ENCODE measurements around the gene DNAH2.

The DNAH2 gene

GRCh38 chr17:7677388-7678067 is 40.0 kb upstream of the DNAH2 start:
- no peak overlapping the region for H3K4me3 ChIP-seq (ENCODE audit: control insufficient read depth, low read depth, low read length)
- no peak for DNase-seq (ENCODE audit: low read depth)
- TF ChIP-seq CTCF (conservative IDR thresholded peaks at IDR 0.05; ENCODE audit: control insufficient read depth, insufficient read depth, low read depth, low read length), result no peak

- DNase-seq (ENCODE audit: low read depth), result no peak
- peak overlapping the region; percentile 99 for H3K4me3 ChIP-seq (ENCODE audit: control insufficient read depth, low read depth, low read length)
- TF ChIP-seq CTCF (conservative IDR thresholded peaks at IDR 0.05; ENCODE audit: control insufficient read depth, insufficient read depth, low read depth, low read length), result no peak
Measured at GRCh38 chr17:7684851-7685532, 32.6 kb upstream of the DNAH2 start.

- peak; percentile 92 for DNase-seq (ENCODE audit: low read depth)
- TF ChIP-seq CTCF (conservative IDR thresholded peaks at IDR 0.05; ENCODE audit: control insufficient read depth, insufficient read depth, low read depth, low read length), result no peak
- H3K4me3 ChIP-seq (ENCODE audit: control insufficient read depth, low read depth, low read length), result peak overlapping the region; percentile 99
Measured at GRCh38 chr17:7685533-7686221, 31.9 kb upstream of the DNAH2 start.

GRCh38 chr17:7686222-7687071 is 31.1 kb upstream of the DNAH2 start:
- no peak for TF ChIP-seq CTCF (conservative IDR thresholded peaks at IDR 0.05; ENCODE audit: control insufficient read depth, insufficient read depth, low read depth, low read length)
- peak; percentile 78 for DNase-seq (ENCODE audit: low read depth)
- H3K4me3 ChIP-seq (ENCODE audit: control insufficient read depth, low read depth, low read length), result peak overlapping the region; percentile 99

- peak; percentile 91 for DNase-seq (ENCODE audit: low read depth)
- H3K4me3 ChIP-seq (ENCODE audit: control insufficient read depth, low read depth, low read length), result peak within 1 kb of the TSS; percentile 99
- no peak for TF ChIP-seq CTCF (conservative IDR thresholded peaks at IDR 0.05; ENCODE audit: control insufficient read depth, insufficient read depth, low read depth, low read length)
Measured at GRCh38 chr17:7687072-7687907, 30.3 kb upstream of the DNAH2 start, which contains the start of gene TP53. Gene TP53, minus strand, starts transcription at chr17:7687490. Its CDS starts 10,896 bp downstream, at chr17:7676594.
